GM18868 (cell line): ENCODE measurements around the gene PCDHGA5.
"Not testable (repeated sequence)": the region's sequence is repeated elsewhere in the genome, so short reads cannot be mapped to it uniquely, and the experiment has no call there.

Experiments used
- ATAC-seq: cut with Tn5 transposase; IDR thresholded peaks from one replicate; pipeline ENCODE4 v1.9.1; 2021; ENCODE audit warnings: mild to moderate bottlenecking, moderate library complexity; ENCODE audit not compliant: unreplicated experiment

PCDHGA5 gene

GRCh38 chr5:141363952-141364660 is at the start of gene PCDHGA5:
PCDHGA5 (plus strand) TSS chr5:141364162; CDS start chr5:141364331, 169 bp downstream.
- no peak for ATAC-seq

DNA sequence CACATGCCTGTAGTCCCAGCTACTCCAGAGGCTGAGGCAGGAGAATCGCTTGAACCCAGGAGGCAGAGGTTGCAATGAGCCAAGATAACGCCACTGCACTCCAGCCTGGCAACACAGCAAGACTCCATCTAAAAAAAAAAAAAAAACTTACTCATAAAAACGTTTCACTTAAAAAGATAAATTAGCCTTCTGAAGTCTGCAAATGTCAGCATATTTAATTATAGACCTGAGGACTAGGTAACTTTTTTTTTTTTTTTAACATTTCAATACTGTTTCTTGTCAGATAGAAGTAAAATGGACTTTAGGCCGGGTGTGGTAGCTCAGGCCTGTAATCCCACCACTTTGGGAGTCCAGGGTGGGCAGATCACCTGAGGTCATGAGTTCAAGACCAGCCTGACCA is 47.0 kb upstream of the PCDHGA5 start:
- not testable (repeated sequence) for ATAC-seq

GRCh38 chr5:141319202-141319601 is 44.8 kb upstream of the PCDHGA5 start:
- ATAC-seq = no peak

- ATAC-seq = no peak
These were observed 44.3 kb upstream of the PCDHGA5 start for GRCh38 chr5:141319699-141320098.

DNA sequence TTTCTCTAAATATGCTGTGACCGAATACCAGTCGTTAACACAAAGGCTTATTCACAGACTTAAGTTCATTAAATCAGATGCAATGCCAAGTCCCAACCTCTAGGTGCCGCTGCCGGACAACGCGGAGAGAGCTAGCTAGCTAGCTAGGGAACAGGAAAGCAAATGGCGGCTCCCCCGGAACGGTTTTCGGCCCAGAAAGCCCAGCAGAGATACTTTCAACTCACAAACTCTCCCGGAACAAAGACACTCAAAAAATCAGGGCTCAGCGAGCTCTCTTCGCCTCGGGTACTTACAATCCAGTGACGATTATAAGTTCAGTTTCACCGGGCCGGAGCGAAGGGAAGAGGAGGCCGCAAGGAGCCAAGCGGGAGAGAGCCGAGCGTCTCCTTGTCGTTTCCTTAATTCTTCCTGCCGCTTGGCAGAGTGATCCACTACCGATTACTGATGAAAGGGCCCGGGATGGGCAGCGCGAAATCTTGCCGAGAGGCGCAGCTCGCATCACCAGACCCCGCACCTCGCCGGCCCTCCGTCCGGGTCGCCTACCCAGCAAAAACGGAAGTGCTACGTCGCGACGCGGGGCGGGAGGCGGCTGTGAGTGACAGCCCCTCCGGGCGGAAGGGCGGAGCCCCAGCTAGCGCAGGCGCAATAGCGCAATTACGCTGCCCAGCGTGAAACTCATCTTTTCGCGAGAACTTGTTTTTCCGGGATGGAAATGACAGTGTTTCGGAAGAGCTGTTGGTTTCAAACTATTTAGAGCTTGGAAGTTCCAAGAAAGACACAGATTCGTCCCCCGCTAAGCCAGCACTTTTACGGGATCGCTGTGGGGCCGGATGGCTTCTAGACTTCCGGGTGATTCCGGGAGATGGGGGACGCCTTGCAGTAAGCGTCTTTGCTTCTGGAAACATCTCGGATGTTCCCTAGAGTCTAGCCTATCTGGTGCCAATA is 43.5 kb upstream of the PCDHGA5 start, which contains the start of gene TAF7:
TAF7 (minus strand) TSS at position 560 of the 945 bp plus-strand sequence. CDS start 740 bp downstream, outside the sequence.
- peak; percentile 86 for ATAC-seq

DNA sequence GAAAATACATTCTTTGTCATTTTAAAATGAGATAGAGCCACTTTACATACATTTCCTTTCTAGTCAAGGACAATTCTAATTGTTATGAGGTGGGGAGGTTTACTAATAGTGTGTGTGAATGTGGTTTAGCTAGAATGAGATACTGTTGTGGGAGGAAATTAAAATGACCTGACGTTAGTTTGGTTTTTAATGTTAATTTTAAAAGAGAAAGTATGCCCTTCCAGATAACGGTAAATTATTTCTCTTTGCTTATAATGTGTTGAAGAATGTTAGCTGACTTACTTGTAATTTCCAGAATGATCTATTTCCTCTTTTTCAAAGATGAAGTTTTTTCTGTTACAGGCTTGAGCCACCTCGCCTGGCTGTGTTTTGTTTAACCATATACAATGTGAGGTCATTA is 41.7 kb upstream of the PCDHGA5 start:
- peak; percentile 27 for ATAC-seq

DNA sequence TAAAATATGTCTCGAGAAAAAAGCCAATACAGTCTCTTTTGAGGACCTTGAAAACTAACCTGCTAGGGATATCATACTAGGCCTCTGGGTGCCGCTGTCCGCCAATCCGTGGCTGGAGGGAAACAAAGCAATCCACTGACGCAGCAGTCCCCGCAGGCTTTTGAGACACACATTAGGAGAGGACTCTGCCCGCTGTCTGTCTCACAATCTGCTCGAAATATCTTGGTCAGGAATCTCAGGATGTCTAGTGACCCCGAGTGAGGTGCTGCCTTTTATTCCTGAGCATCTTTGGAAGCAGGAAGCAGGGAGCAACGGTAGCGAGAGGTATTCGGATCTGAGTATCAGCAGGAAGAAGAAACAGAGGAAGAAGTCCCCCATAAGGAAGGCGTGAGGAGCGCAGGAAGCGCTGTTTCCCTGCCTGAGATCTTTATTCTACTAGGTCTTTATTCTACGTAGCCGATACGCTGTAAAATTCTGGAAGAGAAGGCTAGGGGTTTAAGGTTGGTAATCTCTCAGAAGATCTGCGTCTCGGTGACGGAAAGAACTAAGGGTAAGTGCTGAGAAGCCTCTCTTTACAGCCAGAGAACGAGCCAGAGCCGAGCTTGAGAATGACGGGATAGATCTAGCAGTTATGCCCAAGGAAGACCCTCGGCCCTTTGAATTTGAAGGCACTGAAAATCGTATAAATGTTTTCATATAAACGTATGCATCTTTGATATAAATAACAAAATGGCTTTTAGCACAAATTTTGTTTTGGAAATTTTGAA is 37.7 kb upstream of the PCDHGA5 start:
- peak; percentile 74 for ATAC-seq

- ATAC-seq = no peak
These were observed 35.7 kb upstream of the PCDHGA5 start for GRCh38 chr5:141328231-141328630.

DNA sequence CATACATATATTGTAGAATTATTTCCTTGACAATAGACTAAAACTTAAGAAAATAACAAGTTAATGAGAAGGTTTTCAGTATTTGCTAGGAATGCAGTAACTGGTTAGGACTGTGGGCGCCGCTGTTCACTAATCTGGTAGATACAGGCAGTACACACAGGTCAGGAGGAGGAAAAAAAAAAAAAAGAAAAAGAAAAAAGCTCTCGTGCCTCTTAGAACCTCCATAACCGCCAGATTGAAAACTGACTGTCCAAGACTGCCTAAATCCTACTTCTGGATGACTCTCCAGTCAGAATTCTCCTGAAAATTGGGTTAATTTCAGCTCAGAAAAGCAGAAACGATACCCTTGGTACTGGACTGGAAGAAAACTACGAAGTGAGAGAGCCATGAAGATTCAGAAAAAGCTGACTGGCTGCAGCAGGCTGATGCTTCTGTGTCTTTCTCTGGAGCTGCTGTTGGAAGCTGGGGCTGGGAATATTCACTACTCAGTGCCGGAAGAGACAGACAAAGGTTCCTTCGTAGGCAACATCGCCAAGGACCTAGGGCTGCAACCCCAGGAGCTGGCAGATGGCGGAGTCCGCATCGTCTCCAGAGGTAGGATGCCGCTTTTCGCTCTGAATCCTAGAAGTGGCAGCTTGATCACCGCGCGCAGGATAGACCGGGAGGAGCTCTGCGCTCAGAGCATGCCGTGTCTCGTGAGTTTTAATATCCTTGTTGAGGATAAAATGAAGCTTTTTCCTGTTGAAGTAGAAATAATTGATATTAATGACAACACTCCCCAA is 33.5 kb upstream of the PCDHGA5 start, which contains the start of gene PCDHGA1:
PCDHGA1 (plus strand) TSS at position 216 of the 782 bp plus-strand sequence.
- ATAC-seq = peak; percentile 73

DNA sequence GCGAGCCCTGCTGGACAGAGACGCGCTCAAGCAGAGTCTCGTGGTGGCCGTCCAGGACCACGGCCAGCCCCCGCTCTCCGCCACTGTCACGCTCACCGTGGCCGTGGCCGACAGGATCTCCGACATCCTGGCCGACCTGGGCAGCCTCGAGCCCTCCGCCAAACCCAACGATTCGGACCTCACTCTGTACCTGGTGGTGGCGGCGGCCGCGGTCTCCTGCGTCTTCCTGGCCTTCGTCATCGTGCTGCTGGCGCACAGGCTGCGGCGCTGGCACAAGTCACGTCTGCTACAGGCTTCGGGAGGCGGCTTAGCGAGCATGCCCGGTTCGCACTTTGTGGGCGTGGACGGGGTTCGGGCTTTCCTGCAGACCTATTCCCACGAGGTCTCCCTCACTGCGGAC is 31.4 kb upstream of the PCDHGA5 start:
- not testable (repeated sequence) for ATAC-seq

DNA sequence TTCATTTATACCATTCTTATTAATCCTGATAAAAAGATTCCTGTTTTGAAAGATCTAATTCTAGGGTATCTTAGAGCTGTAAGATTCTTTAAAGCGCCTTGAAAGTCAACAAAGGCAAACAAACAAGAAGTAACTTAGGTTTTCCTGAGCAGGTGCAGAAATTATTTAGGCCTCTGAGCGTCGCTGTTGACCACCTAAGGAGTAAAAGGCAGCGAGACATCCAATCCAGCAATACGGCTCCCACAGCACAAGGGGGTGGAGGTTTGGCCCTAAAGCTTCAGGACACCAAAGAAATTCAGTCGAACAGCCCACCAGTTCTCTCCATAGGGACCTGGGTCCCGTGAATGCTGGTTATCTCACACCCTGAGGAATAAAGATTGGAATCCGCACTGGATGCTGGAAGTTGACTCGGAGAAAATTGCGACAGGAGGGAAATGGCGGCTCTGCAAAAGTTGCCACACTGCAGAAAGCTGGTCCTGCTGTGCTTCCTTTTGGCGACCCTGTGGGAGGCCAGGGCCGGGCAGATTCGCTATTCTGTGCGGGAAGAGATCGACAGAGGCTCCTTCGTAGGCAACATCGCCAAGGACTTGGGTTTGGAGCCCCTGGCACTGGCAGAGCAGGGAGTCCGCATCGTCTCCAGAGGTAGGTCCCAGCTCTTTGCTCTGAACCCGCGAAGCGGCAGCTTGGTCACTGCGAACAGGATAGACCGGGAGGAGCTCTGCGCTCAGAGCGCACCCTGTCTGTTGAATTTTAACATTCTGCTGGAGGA is 25.2 kb upstream of the PCDHGA5 start, which contains the start of gene PCDHGA2:
PCDHGA2 (plus strand) TSS at position 223 of the 769 bp plus-strand sequence.
- peak; percentile 94 for ATAC-seq

- ATAC-seq = not testable (repeated sequence)
These were observed 23.1 kb upstream of the PCDHGA5 start for GRCh38 chr5:141340781-141341354.

- no peak for ATAC-seq
These were observed 21.2 kb upstream of the PCDHGA5 start for GRCh38 chr5:141342773-141343172.

GRCh38 chr5:141343242-141343952 is 20.6 kb upstream of the PCDHGA5 start, which contains the start of gene PCDHGA3:
PCDHGA3 (plus strand) TSS chr5:141343829; CDS start chr5:141344034, 205 bp downstream.
- peak; percentile 79 for ATAC-seq

- peak; percentile 67 for ATAC-seq
These were observed 20.0 kb upstream of the PCDHGA5 start for GRCh38 chr5:141343953-141344463.

DNA sequence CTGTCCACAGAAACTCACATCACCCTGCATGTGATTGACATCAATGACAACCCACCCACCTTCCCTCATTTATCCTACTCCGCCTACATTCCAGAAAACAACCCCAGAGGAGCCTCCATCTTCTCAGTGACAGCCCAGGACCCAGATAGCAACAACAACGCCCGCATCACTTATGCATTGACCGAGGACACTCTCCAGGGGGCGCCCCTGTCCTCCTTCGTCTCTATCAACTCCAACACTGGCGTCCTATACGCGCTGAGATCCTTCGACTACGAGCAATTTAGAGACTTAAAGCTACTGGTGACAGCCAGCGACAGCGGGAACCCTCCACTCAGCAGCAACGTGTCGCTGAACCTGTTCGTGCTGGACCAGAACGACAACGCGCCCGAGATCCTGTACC is 18.6 kb upstream of the PCDHGA5 start:
- no peak for ATAC-seq

- not testable (repeated sequence) for ATAC-seq
These were observed 17.9 kb upstream of the PCDHGA5 start for GRCh38 chr5:141346017-141346416.
